H1 (cell line): ENCODE results near the gene ANKRD36. TPM values are rescaled to one million over a fixed set of nuclear protein-coding genes. Genes with fewer than 3 reads are reported as not detected.
"Not testable (repeated sequence)": the region's sequence is repeated elsewhere in the genome, so short reads cannot be mapped to it uniquely, and the experiment has no call there.

ENCODE experiments used
- CTCF ChIA-PET: fragments of 300-600 bp; sonication (Branson Sonifier 250); formaldehyde crosslinking; loops from one replicate; lab custom pipeline; 2021; ENCODE audit not compliant: partially characterized antibody; lab: Charles Lee
- POLR2A ChIA-PET: fragments of 300-600 bp; sonication (Branson Sonifier 250); formaldehyde crosslinking; loops from one replicate; lab custom pipeline; 2021; ENCODE audit warnings: inconsistent platforms; ENCODE audit not compliant: partially characterized antibody; lab: Charles Lee
- DNase-seq, 2 experiments: peaks; one replicate each; pipeline versions ENCODE4 v3.0.0 to v3.0.0-alpha.2; 2010 to 2022; ENCODE audit warnings: low spot score in 2 of 2, low read depth in 1 of 2, mixed read lengths in 1 of 2
- FAIRE-seq: peaks from 2 replicates; lab custom pipeline; 2011; peaks lifted over from hg19 to GRCh38; lab: Jason Lieb, UNC
- H2AFZ ChIP-seq: 2 replicates; pipeline ENCODE4 v1.8.1; 2012; ENCODE audit warnings: low read length, inconsistent platforms
- H2AK5ac ChIP-seq: 2 replicates; pipeline ENCODE4 v1.6.1; 2013; ENCODE audit warnings: low read depth, low read length
- H2BK120ac ChIP-seq: replicated peaks from 2 replicates; pipeline ENCODE3; 2013; ENCODE audit warnings: low read depth, low read length, inconsistent platforms
- H2BK12ac ChIP-seq: 2 replicates; pipeline ENCODE4 v1.6.1; 2013; ENCODE audit warnings: low read depth, low read length
- H2BK15ac ChIP-seq: 2 replicates; pipeline ENCODE4 v1.6.1; 2013; ENCODE audit warnings: low read length
- H2BK20ac ChIP-seq: 2 replicates; pipeline ENCODE4 v1.6.1; 2013; ENCODE audit warnings: low read length
- H2BK5ac ChIP-seq: 2 replicates; pipeline ENCODE4 v1.6.1; 2013; ENCODE audit warnings: low read depth, low read length
- H3K14ac ChIP-seq: 2 replicates; pipeline ENCODE4 v1.6.1; 2013; ENCODE audit warnings: inconsistent platforms; ENCODE audit not compliant: insufficient read length
- H3K18ac ChIP-seq: 2 replicates; pipeline ENCODE4 v1.6.1; 2013; ENCODE audit warnings: low read length; ENCODE audit errors: extremely low read depth
- H3K23ac ChIP-seq: 2 replicates; pipeline ENCODE4 v1.6.1; 2013; ENCODE audit warnings: inconsistent platforms; ENCODE audit not compliant: insufficient read length
- H3K23me2 ChIP-seq: 2 replicates; pipeline ENCODE4 v1.6.1; 2013; ENCODE audit warnings: low read depth, low read length
- H3K27ac ChIP-seq: 2 replicates; pipeline ENCODE4 v1.6.1; 2011; ENCODE audit warnings: low read depth, low read length, inconsistent platforms
- H3K27me3 ChIP-seq, 4 experiments: replicated peaks in 1 of 4; 1 replicate in 1 of 4; 2 replicates in 3 of 4; pipeline versions ENCODE4 v1.6.1 to v1.8.1; 2011 to 2013; ENCODE audit warnings: low read length in 3 of 4, mild to moderate bottlenecking in 3 of 4, inconsistent platforms in 2 of 4, mixed read lengths in 2 of 4, moderate library complexity in 1 of 4; ENCODE audit not compliant: control insufficient read depth in 3 of 4, insufficient read depth in 3 of 4; ENCODE audit errors: extremely low read depth in 1 of 4
- H3K36me3 ChIP-seq, 4 experiments: 2 replicates each; pipeline versions ENCODE4 v1.6.1 to v1.8.1; 2011 to 2013; ENCODE audit warnings: mild to moderate bottlenecking in 4 of 4, low read length in 3 of 4, moderate library complexity in 2 of 4, control low read depth in 1 of 4, inconsistent platforms in 1 of 4; ENCODE audit not compliant: insufficient read depth in 4 of 4, control insufficient read depth in 2 of 4
- H3K4ac ChIP-seq: replicated peaks from 2 replicates; pipeline ENCODE3; 2013; ENCODE audit warnings: low read length, low read depth, mixed read lengths, inconsistent platforms; ENCODE audit not compliant: insufficient read length
- H3K4me1 ChIP-seq, 4 experiments: replicated peaks in 1 of 4; 1 replicate in 1 of 4; 2 replicates in 3 of 4; pipeline versions ENCODE4 v1.6.1 to v1.8.1; 2011 to 2013; ENCODE audit warnings: low read length in 3 of 4, inconsistent platforms in 2 of 4, mixed read lengths in 1 of 4; ENCODE audit not compliant: insufficient read depth in 4 of 4, control insufficient read depth in 3 of 4
- H3K4me2 ChIP-seq, 2 experiments: 2 replicates each; pipeline versions ENCODE4 v1.6.1 to v1.8.1; 2011 to 2013; ENCODE audit warnings: low read depth in 2 of 2, low read length in 2 of 2, control low read depth in 1 of 2, inconsistent platforms in 1 of 2, mild to moderate bottlenecking in 1 of 2; ENCODE audit not compliant: insufficient read depth in 1 of 2
- H3K4me3 ChIP-seq, 4 experiments: fragments of 200-600, 300-600 bp in 1 of 4; sonication (generic), shearing (Covaris generic), sonication (Bioruptor Twin) in 1 of 4; 2 replicates each; pipeline versions ENCODE4 v1.5.1 to v1.8.1; 2011 to 2016; ENCODE audit warnings: low read length in 4 of 4, low read depth in 3 of 4, control low read depth in 2 of 4, inconsistent platforms in 2 of 4, mild to moderate bottlenecking in 2 of 4, mixed read lengths in 1 of 4, moderate library complexity in 1 of 4; ENCODE audit not compliant: insufficient read depth in 2 of 4; ENCODE audit errors: extremely low read depth in 1 of 4
- H3K56ac ChIP-seq: replicated peaks from 2 replicates; pipeline ENCODE3; 2013; ENCODE audit warnings: low read depth, mild to moderate bottlenecking, mixed read lengths, low read length, inconsistent platforms; ENCODE audit not compliant: insufficient read length
- H3K79me1 ChIP-seq: 2 replicates; pipeline ENCODE4 v1.6.1; 2013; ENCODE audit warnings: low read depth, low read length, control low read depth
- H3K79me2 ChIP-seq, 2 experiments: 2 replicates each; pipeline versions ENCODE4 v1.6.1 to v1.8.1; 2012 to 2013; ENCODE audit warnings: low read length in 2 of 2, mild to moderate bottlenecking in 2 of 2, inconsistent platforms in 1 of 2; ENCODE audit not compliant: insufficient read depth in 2 of 2, control insufficient read depth in 1 of 2
- H3K9ac ChIP-seq, 4 experiments: replicated peaks in 1 of 4; 1 replicate in 1 of 4; 2 replicates in 3 of 4; pipeline versions ENCODE4 v1.6.1 to v1.8.1; 2011 to 2013; ENCODE audit warnings: low read depth in 3 of 4, low read length in 3 of 4, control low read depth in 2 of 4, mild to moderate bottlenecking in 2 of 4, moderate library complexity in 2 of 4, inconsistent platforms in 1 of 4; ENCODE audit errors: extremely low read depth in 1 of 4
- H3K9me3 ChIP-seq, 2 experiments: 2 replicates each; pipeline versions ENCODE4 v1.6.1 to v1.8.1; 2012 to 2013; ENCODE audit warnings: mild to moderate bottlenecking in 2 of 2, moderate library complexity in 2 of 2, control low read depth in 1 of 2, inconsistent platforms in 1 of 2, low read depth in 1 of 2, low read length in 1 of 2, mixed read lengths in 1 of 2; ENCODE audit not compliant: insufficient read depth in 2 of 2
- H4K20me1 ChIP-seq, 2 experiments: replicated peaks in 1 of 2; 2 replicates each; pipeline versions ENCODE3 to v1.8.1; 2011 to 2013; ENCODE audit warnings: inconsistent platforms in 2 of 2, low read length in 2 of 2, mild to moderate bottlenecking in 1 of 2; ENCODE audit not compliant: insufficient read depth in 2 of 2, control insufficient read depth in 1 of 2
- H4K5ac ChIP-seq: 2 replicates; pipeline ENCODE4 v1.6.1; 2013; ENCODE audit warnings: low read length, low read depth, mixed read lengths, inconsistent platforms; ENCODE audit not compliant: insufficient read length
- H4K8ac ChIP-seq: 2 replicates; pipeline ENCODE4 v1.8.0; 2013; ENCODE audit warnings: mild to moderate bottlenecking, moderate library complexity, low read length, inconsistent platforms; ENCODE audit not compliant: insufficient read depth; ENCODE audit errors: extremely low read depth
- H4K91ac ChIP-seq: replicated peaks from 2 replicates; pipeline ENCODE3; 2013; ENCODE audit warnings: low read length, mixed read lengths, inconsistent platforms; ENCODE audit not compliant: insufficient read length
- WGBS, 2 experiments: shearing (Covaris generic) in 1 of 2; methylation state at CpG; one replicate each; pipeline versions ENCODE4 v1.1.6 to v1.1.7; 2013 to 2015; ENCODE audit warnings: low lambda C conversion rate in 2 of 2, mixed read lengths in 2 of 2, inconsistent platforms in 1 of 2, low coverage in 1 of 2, missing lambda C conversion rate in 1 of 2; ENCODE audit not compliant: insufficient replicate concordance in 2 of 2, insufficient coverage in 1 of 2, insufficient read length in 1 of 2; ENCODE audit errors: extremely low coverage in 1 of 2, missing lambda C conversion rate in 1 of 2; 5-methylcytosine and 5-hydroxymethylcytosine counted together
- polyA plus RNA-seq, 7 experiments: library from polyadenylated mRNA; depleted of rRNA in 3 of 7; stranded (reverse) in 5 of 7; unstranded in 2 of 7; fragments of >200 nt in 5 of 7; fragments of 200-250 nt in 2 of 7; gene quantifications; 1 replicate in 5 of 7; 2 replicates in 1 of 7; 4 replicates in 1 of 7; pipeline versions ENCODE4 v1.2.1 to v1.2.3, GENCODE V29; 2011 to 2013; ENCODE audit warnings: missing spikeins in 2 of 7, mixed read lengths in 2 of 7
- total RNA-seq: library from RNA; stranded (reverse); fragmentation: NEBNext Ultra II Directional; extraction: Animal tissue kit (Norgen Biotek cat#: 25700); gene quantifications from 2 replicates; pipeline ENCODE4 v1.2.1, GENCODE V29; 2021

Gene ANKRD36
- total and polyA plus RNA-seq, 2 of the 8 experiments (the other 6 are each of a cell fraction or from before 2014, with no cell fraction given), result 2.7 to 12.3 TPM

DNA sequence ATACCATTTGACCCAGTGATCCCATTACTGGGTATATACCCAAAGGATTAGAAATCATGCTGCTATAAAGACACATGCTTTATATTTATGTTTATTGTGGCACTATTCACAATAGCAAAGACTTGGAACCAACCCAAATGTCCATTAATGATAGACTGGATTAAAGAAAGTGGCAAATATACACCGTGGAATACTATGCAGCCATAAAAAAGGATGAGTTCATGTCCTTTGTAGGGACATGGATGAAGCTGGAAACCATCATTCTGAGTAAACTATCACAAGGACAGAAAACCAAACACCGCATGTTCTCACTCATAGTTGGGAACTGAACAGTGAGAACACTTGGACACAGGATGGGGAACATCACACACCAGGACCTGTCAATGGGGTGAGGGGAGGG is 6.1 kb upstream of the ANKRD36 start:
- H3K23ac ChIP-seq, H3K27ac ChIP-seq, H2AK5ac ChIP-seq, FAIRE-seq, DNase-seq, H3K4me3 ChIP-seq, H3K4me1 ChIP-seq, H3K36me3 ChIP-seq, H2BK120ac ChIP-seq, H3K18ac ChIP-seq, H3K79me1 ChIP-seq, H2BK20ac ChIP-seq, H2BK12ac ChIP-seq, H3K56ac ChIP-seq, H4K20me1 ChIP-seq, H4K91ac ChIP-seq, H3K79me2 ChIP-seq, H4K5ac ChIP-seq, H3K23me2 ChIP-seq, POLR2A ChIA-PET, H3K27me3 ChIP-seq, H2BK15ac ChIP-seq, H2BK5ac ChIP-seq, H3K4ac ChIP-seq, H3K14ac ChIP-seq, H3K4me2 ChIP-seq, H4K8ac ChIP-seq, H3K9ac ChIP-seq, H2AFZ ChIP-seq, H3K9me3 ChIP-seq, CTCF ChIA-PET: not testable (repeated sequence)
- WGBS, 2 experiments, result 95% methylated on average over 2 of the region's 2 CpGs; no CpG with 5 or more reads in 1 of the 2 experiments

DNA sequence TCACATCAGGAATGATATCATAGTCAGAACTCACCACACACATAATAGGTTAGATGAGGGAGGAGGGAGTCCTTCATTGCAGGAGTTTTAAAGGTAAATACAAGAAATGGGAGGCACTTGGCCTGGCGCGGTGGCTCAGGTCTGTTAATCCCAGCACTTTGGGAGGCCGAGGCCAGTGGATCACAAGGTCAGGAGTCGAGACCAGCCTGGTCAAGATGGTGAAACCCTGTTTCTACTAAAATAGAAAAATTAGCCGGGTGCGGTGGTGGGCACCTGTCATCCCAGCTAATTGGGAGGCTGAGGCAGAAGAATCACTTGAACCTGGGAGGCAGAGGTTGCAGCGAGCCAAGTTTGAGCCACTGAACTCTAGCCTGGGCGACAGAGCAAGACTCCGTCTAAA is 1.7 kb upstream of the ANKRD36 start:
- H3K79me1 ChIP-seq, H4K20me1 ChIP-seq, H4K5ac ChIP-seq, H2BK20ac ChIP-seq, H3K14ac ChIP-seq, H2BK12ac ChIP-seq, H3K4me2 ChIP-seq, H4K8ac ChIP-seq, FAIRE-seq, H2BK120ac ChIP-seq, H3K56ac ChIP-seq, H2AFZ ChIP-seq, H3K36me3 ChIP-seq, H3K9me3 ChIP-seq, H3K9ac ChIP-seq, DNase-seq, H3K18ac ChIP-seq, H2BK15ac ChIP-seq, H3K4me1 ChIP-seq, H2AK5ac ChIP-seq, H3K4ac ChIP-seq, H4K91ac ChIP-seq, POLR2A ChIA-PET, H3K27ac ChIP-seq, H3K23me2 ChIP-seq, H3K4me3 ChIP-seq, H3K79me2 ChIP-seq, H3K23ac ChIP-seq, H2BK5ac ChIP-seq, H3K27me3 ChIP-seq: not testable (repeated sequence)
- CTCF ChIA-PET, result interaction anchor here (1.1 to 2.5 kb wide), 11 partner anchors 15 to 353 kb away, joined by 3 to 10 read pairs (median 4); no protein-coding TSS in a partner anchor
- 89% methylated on average over 9 of the region's 9 CpGs; no CpG with 5 or more reads in 1 of the 2 experiments for WGBS, 2 experiments
